Measurements from ENCODE around the gene AKAP10.

DNA sequence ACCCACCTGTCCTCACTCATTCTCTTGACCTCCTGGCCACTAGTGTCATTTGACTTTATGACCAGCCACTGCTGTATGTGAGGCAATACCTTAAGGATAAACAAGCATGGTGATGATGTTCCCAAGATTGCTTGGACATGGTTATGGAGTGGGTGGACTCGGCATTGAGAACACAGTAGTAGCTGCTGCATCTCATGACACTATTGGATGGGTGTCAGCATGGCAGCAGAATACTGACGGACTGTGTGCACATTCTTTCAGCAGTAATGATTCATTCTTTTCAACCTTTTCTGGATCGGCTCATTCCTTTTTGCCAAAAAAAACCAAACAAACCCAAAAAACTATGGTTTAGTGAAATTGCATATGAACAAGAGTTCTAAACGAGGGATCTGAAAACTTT is 45.1 kb upstream of the AKAP10 start:
- TF ChIP-seq ZNF274 (IDR thresholded peaks at IDR 0.05; ENCODE audit: low read depth, low read length) (no peak), YY1 (IDR thresholded peaks at IDR 0.05; ENCODE audit: insufficient read depth, insufficient read length) (no peak)
